ENCODE results near the gene TREH.

The TREH gene

DNA sequence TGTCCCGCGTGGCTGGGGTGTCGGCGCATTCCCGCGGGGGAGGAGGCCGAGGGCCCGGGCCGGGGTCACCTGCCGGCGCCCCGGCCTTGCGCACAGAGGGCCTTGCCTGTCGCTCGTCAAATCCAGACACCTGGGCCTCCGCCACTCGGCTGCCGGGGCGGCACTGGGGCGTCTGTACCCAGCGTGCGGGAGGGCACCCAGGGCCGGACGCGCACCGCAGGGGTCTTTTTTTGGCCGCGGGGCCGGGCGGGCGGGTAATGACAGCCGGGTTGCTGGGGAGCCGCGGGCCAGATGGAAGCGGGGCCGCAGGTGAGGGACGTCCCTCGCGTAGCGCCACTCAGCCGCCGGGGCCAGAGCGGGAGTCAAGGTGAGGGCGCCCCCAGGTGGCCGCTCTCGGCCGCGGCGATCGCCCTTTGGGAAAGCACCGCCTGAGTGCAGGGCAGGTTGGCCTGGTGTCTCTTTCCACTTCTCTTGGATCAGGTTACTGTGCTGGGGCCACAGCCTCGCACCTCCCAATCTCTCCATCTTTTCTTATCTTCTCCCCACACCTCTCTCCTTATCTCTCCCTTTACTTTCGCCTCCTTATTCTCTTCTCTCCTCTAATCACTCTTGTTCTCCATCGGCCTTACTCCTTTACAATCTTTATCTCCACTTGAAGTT, 68.5 kb downstream of the TREH start:
- TF ChIP-seq, protein P1, sequence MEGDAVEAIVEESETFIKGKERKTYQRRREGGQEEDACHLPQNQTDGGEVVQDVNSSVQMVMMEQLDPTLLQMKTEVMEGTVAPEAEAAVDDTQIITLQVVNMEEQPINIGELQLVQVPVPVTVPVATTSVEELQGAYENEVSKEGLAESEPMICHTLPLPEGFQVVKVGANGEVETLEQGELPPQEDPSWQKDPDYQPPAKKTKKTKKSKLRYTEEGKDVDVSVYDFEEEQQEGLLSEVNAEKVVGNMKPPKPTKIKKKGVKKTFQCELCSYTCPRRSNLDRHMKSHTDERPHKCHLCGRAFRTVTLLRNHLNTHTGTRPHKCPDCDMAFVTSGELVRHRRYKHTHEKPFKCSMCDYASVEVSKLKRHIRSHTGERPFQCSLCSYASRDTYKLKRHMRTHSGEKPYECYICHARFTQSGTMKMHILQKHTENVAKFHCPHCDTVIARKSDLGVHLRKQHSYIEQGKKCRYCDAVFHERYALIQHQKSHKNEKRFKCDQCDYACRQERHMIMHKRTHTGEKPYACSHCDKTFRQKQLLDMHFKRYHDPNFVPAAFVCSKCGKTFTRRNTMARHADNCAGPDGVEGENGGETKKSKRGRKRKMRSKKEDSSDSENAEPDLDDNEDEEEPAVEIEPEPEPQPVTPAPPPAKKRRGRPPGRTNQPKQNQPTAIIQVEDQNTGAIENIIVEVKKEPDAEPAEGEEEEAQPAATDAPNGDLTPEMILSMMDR (conservative IDR thresholded peaks at IDR 0.05), result peak; percentile 28
- H3K27ac ChIP-seq, result no peak overlapping the region

DNA sequence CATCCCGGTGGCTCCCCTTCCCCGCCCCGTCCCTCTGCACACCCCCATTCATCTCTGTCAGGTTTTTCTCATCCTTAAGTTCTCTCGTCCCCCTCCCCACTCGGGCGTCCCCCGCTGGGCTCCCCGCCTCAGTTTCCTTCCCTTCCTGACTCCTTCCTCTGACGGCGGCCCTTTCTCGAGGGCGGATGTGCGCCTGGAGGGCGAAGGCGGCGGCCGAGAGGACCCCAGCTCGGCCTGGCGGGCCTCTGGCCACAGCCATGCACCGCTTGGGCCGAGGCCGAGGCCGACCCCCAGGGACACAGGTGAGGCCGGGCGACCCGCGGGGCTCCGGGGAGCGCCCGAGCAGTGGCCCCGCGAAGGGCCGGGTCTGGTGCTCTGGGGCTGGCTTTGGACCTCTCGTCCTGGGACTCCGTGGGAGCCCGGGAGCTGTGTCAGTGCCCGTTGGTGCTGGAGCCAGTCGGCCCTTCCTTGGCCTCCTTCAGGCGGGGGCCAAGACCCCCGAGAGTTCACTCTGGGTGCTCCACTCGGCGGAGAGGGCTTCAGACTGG, 69.2 kb downstream of the TREH start:
- TF ChIP-seq, protein P1 (conservative IDR thresholded peaks at IDR 0.05), result no peak

DNA sequence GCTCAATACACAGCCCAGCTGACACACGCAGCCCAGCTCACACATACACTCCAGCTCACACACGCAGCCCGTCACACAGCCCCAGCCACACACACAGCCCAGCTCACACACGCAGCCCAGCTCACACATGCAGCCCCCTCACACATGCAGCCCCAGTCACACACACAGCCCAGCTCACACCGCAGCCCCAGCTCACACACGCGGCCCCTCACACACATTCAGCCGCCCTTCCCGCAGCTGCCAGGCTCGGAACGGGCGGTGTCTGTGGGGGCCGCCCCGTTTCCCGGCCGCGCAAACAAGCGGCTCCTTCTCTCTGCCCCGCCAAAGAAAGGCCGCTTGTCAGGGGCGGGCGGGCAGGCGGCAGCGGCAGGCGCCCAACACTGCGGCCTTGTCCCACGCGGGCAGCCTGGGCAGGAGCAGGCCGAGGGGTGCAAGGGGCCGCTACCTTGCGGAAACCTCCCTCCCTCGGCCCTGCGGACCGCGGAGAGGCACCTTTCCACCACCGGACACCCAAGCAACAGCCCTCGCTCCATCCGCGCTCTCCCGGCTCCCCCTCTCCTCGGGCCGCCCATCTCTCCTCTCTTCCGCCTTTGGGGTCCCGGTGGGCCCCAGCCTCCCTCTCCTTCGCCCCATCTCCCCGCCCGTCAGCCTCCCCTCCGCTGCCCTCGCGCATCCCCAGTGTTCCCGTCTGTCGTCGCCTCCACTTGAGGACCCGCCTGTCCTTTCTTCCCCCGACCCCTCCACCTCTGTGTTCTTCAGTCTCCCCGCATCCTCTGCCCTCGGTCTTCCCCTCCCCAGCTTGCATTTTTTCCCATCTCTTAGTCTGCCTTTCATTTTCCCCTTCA, 69.8 kb downstream of the TREH start:
- H3K27ac ChIP-seq, result no peak overlapping the region
- TF ChIP-seq, protein P1 (conservative IDR thresholded peaks at IDR 0.05), result no peak

More for the DNA sequence above, 69.2 kb downstream of the TREH start:
- H3K27ac ChIP-seq, result no peak overlapping the region

DNA sequence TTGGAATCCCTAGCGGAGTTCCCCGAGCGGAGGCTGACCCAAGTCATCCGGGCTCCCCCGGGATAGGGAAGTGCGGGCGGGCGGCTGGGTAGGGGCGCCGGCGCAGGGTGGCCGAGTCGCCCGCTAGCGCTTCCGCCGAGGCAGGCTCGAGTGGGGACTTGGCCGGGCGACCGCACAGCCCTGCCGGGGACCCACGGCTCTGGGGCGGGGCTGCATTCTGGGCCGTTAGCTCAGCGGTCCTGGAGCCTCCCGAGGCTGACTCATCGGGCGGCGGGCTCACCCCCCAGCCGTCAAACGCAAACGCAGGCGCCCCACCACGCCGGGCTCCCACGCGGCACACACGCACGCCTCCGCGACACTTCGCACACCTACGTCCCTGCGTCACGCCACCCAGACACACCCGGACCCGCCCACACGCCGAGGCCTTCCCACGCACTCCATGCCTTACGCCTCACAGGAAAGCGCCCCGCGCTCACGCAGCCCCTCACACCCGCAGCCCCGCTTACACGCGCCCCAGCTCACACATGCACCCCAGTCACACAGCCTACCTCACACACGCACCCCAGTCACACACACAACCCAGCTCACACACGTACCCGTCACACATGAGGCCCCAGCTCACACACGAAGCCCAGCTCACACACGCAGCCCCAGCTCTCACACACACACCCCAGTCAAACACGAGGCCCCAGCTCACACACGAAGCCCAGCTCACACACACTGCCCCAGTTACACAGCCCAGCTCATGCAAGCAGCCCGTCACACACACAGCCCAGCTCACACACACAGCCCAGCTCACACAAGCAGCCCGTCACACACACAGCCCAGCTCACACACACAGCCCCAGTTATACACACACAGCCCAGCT, 70.9 kb downstream of the TREH start:
- peak overlapping the region; percentile 65; the same call in 1 of the 2 replicates for H3K27ac ChIP-seq
- TF ChIP-seq, protein P1 (conservative IDR thresholded peaks at IDR 0.05), result no peak

DNA sequence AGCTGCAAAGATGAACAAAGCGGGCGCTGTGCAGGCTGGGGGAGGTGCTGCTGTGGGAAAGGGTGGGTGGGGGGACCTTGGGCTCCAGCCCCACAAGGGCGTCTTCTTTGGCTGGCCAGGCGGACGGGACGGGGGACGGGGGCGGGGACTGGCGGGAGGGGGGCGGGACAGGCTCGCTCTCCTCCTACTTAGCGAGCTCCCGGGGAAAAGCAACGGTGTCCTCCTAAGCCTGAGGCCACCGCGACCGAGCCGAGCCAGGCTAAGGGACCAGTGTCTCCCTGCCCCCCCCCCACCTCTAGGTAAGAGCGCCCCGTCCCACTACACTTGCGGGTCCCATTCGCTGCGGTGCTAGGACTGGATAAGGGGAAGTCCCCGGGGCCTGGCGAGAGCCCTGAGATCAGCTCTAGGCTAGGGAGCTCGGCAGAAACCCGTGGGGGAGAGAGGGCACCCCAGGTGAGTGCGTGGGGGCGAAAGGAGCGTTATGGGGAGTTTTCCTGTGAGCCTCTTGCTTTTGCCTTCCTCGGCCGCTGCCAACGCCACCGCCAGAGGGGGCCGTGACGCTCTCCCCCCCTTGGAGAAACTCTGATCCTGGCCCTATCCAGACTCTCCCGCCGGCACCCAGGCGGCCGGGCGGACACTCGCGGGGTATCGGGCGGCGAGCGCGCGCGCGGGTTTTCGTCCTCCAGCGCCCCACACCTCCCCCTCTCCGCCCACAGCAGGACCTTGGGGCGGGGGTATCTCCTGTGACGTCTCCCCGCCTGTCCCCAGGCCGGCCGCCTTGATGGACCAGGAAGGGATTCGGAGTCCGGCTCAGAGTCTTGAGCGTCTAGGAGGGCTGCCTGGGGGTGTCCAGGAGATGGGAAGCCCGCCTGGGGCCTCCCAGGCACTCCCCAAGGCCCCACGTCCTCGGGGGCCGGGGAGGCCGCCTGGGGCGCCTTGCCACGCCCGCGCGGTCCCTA, 71.8 kb downstream of the TREH start, which contains the start of gene PHLDB1:
PHLDB1 (plus strand) TSS at position 215 of the 959 bp plus-strand sequence. CDS start 6,222 bp downstream, outside the sequence.
- TF ChIP-seq, protein P1 (conservative IDR thresholded peaks at IDR 0.05), result peak; percentile 74

More for the DNA sequence above, 71.8 kb downstream of the TREH start, which contains the start of gene PHLDB1:
- peak within 1 kb of the TSS; percentile 65; the same call in 1 of the 2 replicates for H3K27ac ChIP-seq
